H1 (cell line): Measurements from ENCODE around the gene RBP4. TPM values are rescaled to one million over a fixed set of nuclear protein-coding genes. Genes with fewer than 3 reads are reported as not detected.

Experiments used
- CTCF ChIA-PET: fragments of 300-600 bp; sonication (Branson Sonifier 250); formaldehyde crosslinking; loops from one replicate; lab custom pipeline; 2021; ENCODE audit not compliant: partially characterized antibody; lab: Charles Lee
- POLR2A ChIA-PET: fragments of 300-600 bp; sonication (Branson Sonifier 250); formaldehyde crosslinking; loops from one replicate; lab custom pipeline; 2021; ENCODE audit warnings: inconsistent platforms; ENCODE audit not compliant: partially characterized antibody; lab: Charles Lee
- DNase-seq, 2 experiments: peaks; one replicate each; pipeline versions ENCODE4 v3.0.0 to v3.0.0-alpha.2; 2010 to 2022; ENCODE audit warnings: low spot score in 2 of 2, low read depth in 1 of 2, mixed read lengths in 1 of 2
- FAIRE-seq: peaks from 2 replicates; lab custom pipeline; 2011; peaks lifted over from hg19 to GRCh38; lab: Jason Lieb, UNC
- H2AFZ ChIP-seq: 2 replicates; pipeline ENCODE4 v1.8.1; 2012; ENCODE audit warnings: low read length, inconsistent platforms
- H2AK5ac ChIP-seq: 2 replicates; pipeline ENCODE4 v1.6.1; 2013; ENCODE audit warnings: low read depth, low read length
- H2BK120ac ChIP-seq: replicated peaks from 2 replicates; pipeline ENCODE3; 2013; ENCODE audit warnings: low read depth, low read length, inconsistent platforms
- H2BK12ac ChIP-seq: 2 replicates; pipeline ENCODE4 v1.6.1; 2013; ENCODE audit warnings: low read depth, low read length
- H2BK15ac ChIP-seq: 2 replicates; pipeline ENCODE4 v1.6.1; 2013; ENCODE audit warnings: low read length
- H2BK20ac ChIP-seq: 2 replicates; pipeline ENCODE4 v1.6.1; 2013; ENCODE audit warnings: low read length
- H2BK5ac ChIP-seq: 2 replicates; pipeline ENCODE4 v1.6.1; 2013; ENCODE audit warnings: low read depth, low read length
- H3K14ac ChIP-seq: 2 replicates; pipeline ENCODE4 v1.6.1; 2013; ENCODE audit warnings: inconsistent platforms; ENCODE audit not compliant: insufficient read length
- H3K18ac ChIP-seq: 2 replicates; pipeline ENCODE4 v1.6.1; 2013; ENCODE audit warnings: low read length; ENCODE audit errors: extremely low read depth
- H3K23ac ChIP-seq: 2 replicates; pipeline ENCODE4 v1.6.1; 2013; ENCODE audit warnings: inconsistent platforms; ENCODE audit not compliant: insufficient read length
- H3K23me2 ChIP-seq: 2 replicates; pipeline ENCODE4 v1.6.1; 2013; ENCODE audit warnings: low read depth, low read length
- H3K27ac ChIP-seq: 2 replicates; pipeline ENCODE4 v1.6.1; 2011; ENCODE audit warnings: low read depth, low read length, inconsistent platforms
- H3K27me3 ChIP-seq, 4 experiments: replicated peaks in 1 of 4; 1 replicate in 1 of 4; 2 replicates in 3 of 4; pipeline versions ENCODE4 v1.6.1 to v1.8.1; 2011 to 2013; ENCODE audit warnings: low read length in 3 of 4, mild to moderate bottlenecking in 3 of 4, inconsistent platforms in 2 of 4, mixed read lengths in 2 of 4, moderate library complexity in 1 of 4; ENCODE audit not compliant: control insufficient read depth in 3 of 4, insufficient read depth in 3 of 4; ENCODE audit errors: extremely low read depth in 1 of 4
- H3K36me3 ChIP-seq, 4 experiments: 2 replicates each; pipeline versions ENCODE4 v1.6.1 to v1.8.1; 2011 to 2013; ENCODE audit warnings: mild to moderate bottlenecking in 4 of 4, low read length in 3 of 4, moderate library complexity in 2 of 4, control low read depth in 1 of 4, inconsistent platforms in 1 of 4; ENCODE audit not compliant: insufficient read depth in 4 of 4, control insufficient read depth in 2 of 4
- H3K4ac ChIP-seq: replicated peaks from 2 replicates; pipeline ENCODE3; 2013; ENCODE audit warnings: low read length, low read depth, mixed read lengths, inconsistent platforms; ENCODE audit not compliant: insufficient read length
- H3K4me1 ChIP-seq, 4 experiments: replicated peaks in 1 of 4; 1 replicate in 1 of 4; 2 replicates in 3 of 4; pipeline versions ENCODE4 v1.6.1 to v1.8.1; 2011 to 2013; ENCODE audit warnings: low read length in 3 of 4, inconsistent platforms in 2 of 4, mixed read lengths in 1 of 4; ENCODE audit not compliant: insufficient read depth in 4 of 4, control insufficient read depth in 3 of 4
- H3K4me2 ChIP-seq, 2 experiments: 2 replicates each; pipeline versions ENCODE4 v1.6.1 to v1.8.1; 2011 to 2013; ENCODE audit warnings: low read depth in 2 of 2, low read length in 2 of 2, control low read depth in 1 of 2, inconsistent platforms in 1 of 2, mild to moderate bottlenecking in 1 of 2; ENCODE audit not compliant: insufficient read depth in 1 of 2
- H3K4me3 ChIP-seq, 4 experiments: fragments of 200-600, 300-600 bp in 1 of 4; sonication (generic), shearing (Covaris generic), sonication (Bioruptor Twin) in 1 of 4; 2 replicates each; pipeline versions ENCODE4 v1.5.1 to v1.8.1; 2011 to 2016; ENCODE audit warnings: low read length in 4 of 4, low read depth in 3 of 4, control low read depth in 2 of 4, inconsistent platforms in 2 of 4, mild to moderate bottlenecking in 2 of 4, mixed read lengths in 1 of 4, moderate library complexity in 1 of 4; ENCODE audit not compliant: insufficient read depth in 2 of 4; ENCODE audit errors: extremely low read depth in 1 of 4
- H3K56ac ChIP-seq: replicated peaks from 2 replicates; pipeline ENCODE3; 2013; ENCODE audit warnings: low read depth, mild to moderate bottlenecking, mixed read lengths, low read length, inconsistent platforms; ENCODE audit not compliant: insufficient read length
- H3K79me1 ChIP-seq: 2 replicates; pipeline ENCODE4 v1.6.1; 2013; ENCODE audit warnings: low read depth, low read length, control low read depth
- H3K79me2 ChIP-seq, 2 experiments: 2 replicates each; pipeline versions ENCODE4 v1.6.1 to v1.8.1; 2012 to 2013; ENCODE audit warnings: low read length in 2 of 2, mild to moderate bottlenecking in 2 of 2, inconsistent platforms in 1 of 2; ENCODE audit not compliant: insufficient read depth in 2 of 2, control insufficient read depth in 1 of 2
- H3K9ac ChIP-seq, 4 experiments: replicated peaks in 1 of 4; 1 replicate in 1 of 4; 2 replicates in 3 of 4; pipeline versions ENCODE4 v1.6.1 to v1.8.1; 2011 to 2013; ENCODE audit warnings: low read depth in 3 of 4, low read length in 3 of 4, control low read depth in 2 of 4, mild to moderate bottlenecking in 2 of 4, moderate library complexity in 2 of 4, inconsistent platforms in 1 of 4; ENCODE audit errors: extremely low read depth in 1 of 4
- H3K9me3 ChIP-seq, 2 experiments: 2 replicates each; pipeline versions ENCODE4 v1.6.1 to v1.8.1; 2012 to 2013; ENCODE audit warnings: mild to moderate bottlenecking in 2 of 2, moderate library complexity in 2 of 2, control low read depth in 1 of 2, inconsistent platforms in 1 of 2, low read depth in 1 of 2, low read length in 1 of 2, mixed read lengths in 1 of 2; ENCODE audit not compliant: insufficient read depth in 2 of 2
- H4K20me1 ChIP-seq, 2 experiments: replicated peaks in 1 of 2; 2 replicates each; pipeline versions ENCODE3 to v1.8.1; 2011 to 2013; ENCODE audit warnings: inconsistent platforms in 2 of 2, low read length in 2 of 2, mild to moderate bottlenecking in 1 of 2; ENCODE audit not compliant: insufficient read depth in 2 of 2, control insufficient read depth in 1 of 2
- H4K5ac ChIP-seq: 2 replicates; pipeline ENCODE4 v1.6.1; 2013; ENCODE audit warnings: low read length, low read depth, mixed read lengths, inconsistent platforms; ENCODE audit not compliant: insufficient read length
- H4K8ac ChIP-seq: 2 replicates; pipeline ENCODE4 v1.8.0; 2013; ENCODE audit warnings: mild to moderate bottlenecking, moderate library complexity, low read length, inconsistent platforms; ENCODE audit not compliant: insufficient read depth; ENCODE audit errors: extremely low read depth
- H4K91ac ChIP-seq: replicated peaks from 2 replicates; pipeline ENCODE3; 2013; ENCODE audit warnings: low read length, mixed read lengths, inconsistent platforms; ENCODE audit not compliant: insufficient read length
- BCL11A ChIP-seq, 2 experiments: IDR thresholded peaks; one replicate each; pipeline ENCODE4 v1.6.1; 2011; ENCODE audit warnings: low read depth in 2 of 2, low read length in 2 of 2, mild to moderate bottlenecking in 2 of 2
- CREB1 ChIP-seq: IDR thresholded peaks from 2 replicates; pipeline ENCODE4 v1.6.1; 2012; ENCODE audit warnings: inconsistent platforms
- GABPA ChIP-seq: IDR thresholded peaks from 2 replicates; pipeline ENCODE4 v1.6.1; 2011; ENCODE audit warnings: mild to moderate bottlenecking, low read length, moderate library complexity, borderline replicate concordance; ENCODE audit not compliant: insufficient read depth
- HDAC2 ChIP-seq, 2 experiments: fragments of 300-600 bp in 1 of 2; sonication (generic) in 1 of 2; IDR thresholded peaks; 2 replicates each; pipeline ENCODE4 v1.6.1; 2011 to 2012; ENCODE audit warnings: low read depth in 2 of 2, low read length in 2 of 2, mild to moderate bottlenecking in 2 of 2, moderate library complexity in 2 of 2, borderline replicate concordance in 1 of 2, inconsistent platforms in 1 of 2
- PHF8 ChIP-seq: fragments of 200-600 bp; sonication (generic); conservative IDR thresholded peaks from 2 replicates; pipeline ENCODE4 v1.7.1; 2012; ENCODE audit warnings: low read depth, mild to moderate bottlenecking, inconsistent platforms, low read length, moderate library complexity
- RXRA ChIP-seq: IDR thresholded peaks from 2 replicates; pipeline ENCODE4 v1.6.1; 2011; ENCODE audit warnings: low read depth, mild to moderate bottlenecking, low read length, moderate library complexity; ENCODE audit not compliant: insufficient read depth
- TEAD4 ChIP-seq: IDR thresholded peaks from 2 replicates; pipeline ENCODE4 v1.6.1; 2012; ENCODE audit warnings: low read depth, low read length, inconsistent platforms, mixed read lengths
- USF2 ChIP-seq: IDR thresholded peaks from 2 replicates; pipeline ENCODE4 v1.6.1; 2011; ENCODE audit warnings: low read length, improper control_type of control experiment
- WGBS, 2 experiments: shearing (Covaris generic) in 1 of 2; methylation state at CpG; one replicate each; pipeline versions ENCODE4 v1.1.6 to v1.1.7; 2013 to 2015; ENCODE audit warnings: low lambda C conversion rate in 2 of 2, mixed read lengths in 2 of 2, inconsistent platforms in 1 of 2, low coverage in 1 of 2, missing lambda C conversion rate in 1 of 2; ENCODE audit not compliant: insufficient replicate concordance in 2 of 2, insufficient coverage in 1 of 2, insufficient read length in 1 of 2; ENCODE audit errors: extremely low coverage in 1 of 2, missing lambda C conversion rate in 1 of 2; 5-methylcytosine and 5-hydroxymethylcytosine counted together
- polyA plus RNA-seq, 7 experiments: library from polyadenylated mRNA; depleted of rRNA in 3 of 7; stranded (reverse) in 5 of 7; unstranded in 2 of 7; fragments of >200 nt in 5 of 7; fragments of 200-250 nt in 2 of 7; gene quantifications; 1 replicate in 5 of 7; 2 replicates in 1 of 7; 4 replicates in 1 of 7; pipeline versions ENCODE4 v1.2.1 to v1.2.3, GENCODE V29; 2011 to 2013; ENCODE audit warnings: missing spikeins in 2 of 7, mixed read lengths in 2 of 7
- total RNA-seq: library from RNA; stranded (reverse); fragmentation: NEBNext Ultra II Directional; extraction: Animal tissue kit (Norgen Biotek cat#: 25700); gene quantifications from 2 replicates; pipeline ENCODE4 v1.2.1, GENCODE V29; 2021

The RBP4 gene
- total and polyA plus RNA-seq, 2 of the 8 experiments (the other 6 are each of a cell fraction or from before 2014, with no cell fraction given), result 0.42 to 0.97 TPM

DNA sequence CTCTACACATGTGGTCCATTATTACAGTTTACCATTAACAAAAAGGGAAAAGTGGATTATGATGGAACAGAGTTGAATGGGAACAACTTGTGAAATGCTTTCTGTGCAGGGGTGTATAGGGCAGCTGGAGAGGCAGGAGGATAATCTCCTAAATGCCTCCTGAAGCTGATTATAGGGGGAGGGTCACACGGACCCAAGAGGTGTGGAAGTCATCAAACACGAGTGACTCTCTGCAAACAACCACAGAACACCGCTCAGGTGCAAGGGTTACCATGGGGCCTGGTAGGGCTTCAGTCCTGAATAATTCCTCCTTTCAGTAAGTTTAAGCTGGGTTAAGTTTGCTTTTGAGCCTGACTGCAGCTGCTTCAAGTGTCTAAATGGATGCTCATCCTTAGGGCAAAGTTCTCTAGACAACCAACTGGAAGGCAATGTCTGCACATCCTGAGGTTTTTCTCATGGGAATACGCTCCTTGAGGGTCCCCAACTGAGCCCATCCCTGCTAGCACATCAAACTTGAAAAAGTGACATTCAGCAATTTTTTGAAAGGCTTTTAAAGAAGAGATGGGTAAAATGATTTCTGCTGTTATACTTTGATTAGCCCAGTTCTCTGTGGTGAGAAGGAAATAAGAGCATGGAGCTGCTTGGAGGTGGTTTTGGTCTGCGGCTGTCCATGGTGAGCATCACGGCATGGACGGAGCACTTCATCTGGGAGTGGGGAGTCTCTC, 13.2 kb upstream of the RBP4 start:
- no peak overlapping the region for H2BK5ac ChIP-seq
- H4K20me1 ChIP-seq, result no peaks in the 10 kb centered on the region
- no peak overlapping the region for H4K5ac ChIP-seq
- WGBS, 2 experiments, result 94% methylated on average over 7 of the region's 7 CpGs; no CpG with 5 or more reads in 1 of the 2 experiments
- no peak overlapping the region for H4K8ac ChIP-seq
- no peak overlapping the region for H3K23ac ChIP-seq
- no peak for FAIRE-seq
- H2BK120ac ChIP-seq, result no peak overlapping the region
- no peak overlapping the region for H3K4ac ChIP-seq
- ChIA-PET POLR2A (no interaction called here), CTCF (interaction anchor here (1.2 kb wide), 1 partner anchor 60 kb away, joined by 3 read pairs; no protein-coding TSS in a partner anchor)
- no peaks in the 10 kb centered on the region for H3K9me3 ChIP-seq
- H3K79me2 ChIP-seq, result no peaks in the 10 kb centered on the region
- H2AK5ac ChIP-seq, result no peak overlapping the region
- H3K27me3 ChIP-seq, result no peaks in the 10 kb centered on the region
- no peak overlapping the region for H3K18ac ChIP-seq
- H4K91ac ChIP-seq, result no peak overlapping the region
- H3K23me2 ChIP-seq, result no peaks in the 10 kb centered on the region
- no peak overlapping the region for H2BK20ac ChIP-seq
- no peak overlapping the region for H3K14ac ChIP-seq
- H3K27ac ChIP-seq, result no peak overlapping the region
- H3K79me1 ChIP-seq, result no peaks in the 10 kb centered on the region
- H3K9ac ChIP-seq, result no peak overlapping the region
- no peak for DNase-seq
- no peaks in the 10 kb centered on the region for H3K36me3 ChIP-seq
- H3K4me1 ChIP-seq, result peaks cover 0 to 4% (median 1%) of the 10 kb centered on the region in 4 experiments; a peak in 1 of 7 replicates
- no peak overlapping the region for H2BK12ac ChIP-seq
- no peak overlapping the region for H3K4me3 ChIP-seq
- H3K56ac ChIP-seq, result no peak overlapping the region
- no peak overlapping the region for H3K4me2 ChIP-seq
- no peak overlapping the region for H2AFZ ChIP-seq
- H2BK15ac ChIP-seq, result no peak overlapping the region
- TF ChIP-seq RXRA, result no peak
- TF ChIP-seq CREB1, result no peak
- TF ChIP-seq GABPA, result no peak
- no peak for TF ChIP-seq TEAD4
- TF ChIP-seq HDAC2 (IDR thresholded peaks at IDR 0.05; ENCODE audit: borderline replicate concordance in 1 of 2, low read depth in 2 of 2, low read length in 2 of 2), result no peak
- TF ChIP-seq PHF8, result no peak
- TF ChIP-seq BCL11A (IDR thresholded peaks at IDR 0.05; ENCODE audit: low read depth in 2 of 2, low read length in 2 of 2), result no peak
- TF ChIP-seq USF2, result no peak
